DMS 273 (cell line): ENCODE measurements around the gene LAMA5.

Experiments used
- DNase-seq: peaks from one replicate; lab custom pipeline; 2025; ENCODE audit not compliant: unreplicated experiment; lab: John Stamatoyannopoulos, UW

The LAMA5 gene

GRCh38 chr20:62330576-62331317 lies 36.4 kb downstream of the LAMA5 start:
- no peak for DNase-seq

GRCh38 chr20:62329389-62330377 lies 37.4 kb downstream of the LAMA5 start:
- DNase-seq = no peak

GRCh38 chr20:62328684-62329388 lies 38.3 kb downstream of the LAMA5 start:
- no peak for DNase-seq

- peak; percentile 34 for DNase-seq
Measured at GRCh38 chr20:62327726-62328495, 39.2 kb downstream of the LAMA5 start.

DNA sequence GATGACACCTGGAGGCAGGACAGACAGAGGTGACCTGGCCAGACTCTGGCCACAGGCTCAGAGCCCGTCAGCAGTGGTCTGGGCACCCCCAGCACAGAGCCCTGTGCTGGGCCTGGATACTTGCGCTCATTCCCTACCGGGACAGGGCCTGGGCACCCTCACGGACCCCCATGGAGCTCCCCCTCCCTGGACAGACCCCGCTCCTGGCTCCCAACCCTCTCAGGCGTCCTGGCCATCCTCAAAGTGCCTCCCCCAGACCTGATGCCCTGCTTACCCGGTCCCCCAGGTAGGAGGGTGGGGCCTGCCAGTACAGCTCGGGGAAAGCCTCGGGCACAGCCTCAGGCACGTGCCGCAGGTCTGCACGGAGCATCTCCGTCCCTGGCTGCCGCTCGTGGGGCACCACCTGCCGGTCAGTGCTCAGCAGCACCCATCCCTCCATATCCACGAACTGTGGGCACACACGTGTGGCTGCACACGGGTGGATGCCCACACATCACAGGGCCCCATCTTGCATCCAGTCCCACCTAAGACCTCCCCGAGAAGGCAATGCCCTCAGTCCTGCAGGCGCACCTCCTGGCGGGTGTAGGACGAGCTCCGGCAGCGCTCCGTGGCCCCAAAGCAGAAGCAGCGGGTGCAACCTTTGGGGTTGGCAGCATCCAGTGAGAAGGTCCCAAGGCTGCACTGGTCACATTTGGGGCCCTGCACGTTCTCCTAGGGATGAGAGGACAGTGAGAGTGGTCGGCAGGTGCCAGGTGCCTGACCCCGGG lies 40.0 kb downstream of the LAMA5 start:
- no peak for DNase-seq

DNA sequence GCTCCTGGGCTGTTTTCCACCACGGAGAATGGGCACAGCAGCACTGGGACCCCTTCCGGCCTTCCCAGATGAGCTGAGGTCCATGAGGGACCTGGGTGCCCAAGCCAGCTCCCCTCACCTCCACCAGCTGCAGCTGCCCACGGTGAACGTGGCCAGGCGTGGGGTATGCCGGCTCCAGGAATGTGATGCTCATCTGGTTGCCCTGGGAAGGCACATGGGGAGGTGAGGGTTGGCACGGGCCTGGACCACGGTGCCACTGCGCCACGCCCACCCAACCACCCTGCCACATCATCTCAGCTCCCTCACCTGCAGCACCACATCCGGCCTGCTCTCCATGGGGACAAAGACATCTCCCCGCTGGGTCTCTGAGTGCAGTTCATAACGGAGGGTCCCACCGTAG lies 40.6 kb downstream of the LAMA5 start:
- no peak for DNase-seq

GRCh38 chr20:62325172-62325905 lies 41.8 kb downstream of the LAMA5 start:
- DNase-seq = no peak

- no peak for DNase-seq
Measured at GRCh38 chr20:62323980-62324906, 42.9 kb downstream of the LAMA5 start.

DNA sequence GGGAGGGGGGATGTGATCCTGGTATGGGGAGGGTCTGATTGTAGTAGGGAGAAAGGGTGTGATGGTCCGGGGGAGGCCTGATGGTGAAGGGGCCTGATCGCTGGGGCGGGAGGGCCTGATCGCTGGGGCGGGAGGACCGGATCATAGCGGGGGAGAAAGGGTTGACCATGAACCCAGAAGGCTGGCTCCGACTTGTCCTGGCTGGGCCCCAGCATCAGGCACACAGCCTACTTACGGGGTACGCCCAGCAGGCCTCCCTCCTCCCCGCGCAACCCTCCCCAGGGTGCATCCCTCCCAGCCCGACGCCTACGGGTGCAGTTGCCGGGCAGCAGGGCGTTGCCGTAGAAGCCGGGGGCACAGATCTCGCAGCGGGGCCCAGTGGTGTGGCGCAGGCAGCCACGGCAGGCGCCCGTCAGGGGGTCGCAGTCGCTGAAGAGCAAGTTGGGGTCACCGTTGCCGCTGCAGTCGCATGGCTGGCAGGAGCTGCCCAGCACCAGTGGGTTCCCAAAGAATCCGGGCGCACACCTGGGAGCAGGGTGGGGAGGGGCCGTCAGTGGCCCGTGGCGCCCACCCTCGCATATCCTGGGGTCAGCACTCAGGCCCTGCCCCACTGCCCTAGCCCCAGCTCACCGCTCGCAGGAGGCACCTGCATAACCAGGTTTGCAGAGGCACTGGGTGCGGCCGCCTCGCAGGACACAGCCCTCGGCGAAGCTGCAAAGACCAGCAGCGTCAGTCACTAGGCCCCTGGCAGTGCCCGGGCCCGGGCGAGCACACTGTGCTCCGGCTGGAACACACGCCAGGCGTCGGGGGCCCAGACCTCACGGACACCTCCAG lies 43.7 kb downstream of the LAMA5 start:
- no peak for DNase-seq

DNA sequence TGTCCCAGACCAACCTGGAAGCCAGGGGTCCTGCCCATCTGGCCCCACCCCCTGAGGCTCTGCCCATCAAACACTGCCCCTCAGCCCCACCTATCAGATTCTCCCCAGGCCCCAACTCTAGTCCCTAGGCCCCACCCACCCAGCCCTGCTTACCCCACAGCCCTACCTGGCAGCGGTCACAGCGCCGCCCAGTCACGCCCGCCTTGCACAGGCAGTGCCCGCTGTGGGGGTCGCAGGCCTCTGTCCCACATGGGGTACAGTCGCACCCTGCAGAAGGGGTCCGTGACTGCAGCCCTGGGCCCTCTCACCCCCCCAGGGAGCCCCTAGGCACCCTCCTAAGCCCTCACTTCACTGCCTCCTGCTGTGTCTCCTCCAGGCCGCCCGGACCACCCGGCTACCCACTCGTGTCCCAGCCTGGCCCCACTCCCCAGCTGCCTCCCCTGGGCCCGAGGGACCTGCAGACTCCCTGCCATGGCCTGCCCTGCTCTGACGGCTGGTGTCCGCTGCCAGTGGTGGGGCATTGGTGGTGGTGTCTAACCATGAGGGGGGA lies 44.5 kb downstream of the LAMA5 start:
- no peak for DNase-seq

GRCh38 chr20:62321975-62322374 lies 45.1 kb downstream of the LAMA5 start:
- DNase-seq = no peak

DNA sequence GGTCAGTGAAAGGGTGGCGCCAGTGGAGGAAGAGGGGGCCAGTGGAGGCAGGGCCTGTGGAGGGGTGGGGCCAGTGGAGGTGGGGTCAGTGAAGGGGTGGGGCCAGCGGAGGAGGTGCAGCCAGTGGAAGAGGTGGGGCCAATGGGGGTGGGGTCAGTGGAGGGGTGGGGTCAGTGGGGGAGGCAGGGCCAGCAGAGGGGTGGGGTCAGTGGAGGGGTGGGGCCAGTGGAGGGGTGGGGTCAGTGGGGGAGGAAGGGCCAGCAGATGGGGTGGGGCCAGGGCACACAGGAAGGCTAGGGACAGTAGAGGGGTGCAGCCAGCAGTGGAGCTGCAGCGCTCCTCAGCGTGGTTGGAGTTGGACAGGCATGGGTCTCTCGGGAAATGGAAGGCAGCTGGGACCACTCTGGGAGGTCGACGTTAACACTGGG lies 45.6 kb downstream of the LAMA5 start:
- peak; percentile 30 for DNase-seq

- no peak for DNase-seq
Measured at GRCh38 chr20:62320581-62321354, 46.3 kb downstream of the LAMA5 start.

- DNase-seq = no peak
Measured at GRCh38 chr20:62319346-62319909, 47.7 kb downstream of the LAMA5 start.

DNA sequence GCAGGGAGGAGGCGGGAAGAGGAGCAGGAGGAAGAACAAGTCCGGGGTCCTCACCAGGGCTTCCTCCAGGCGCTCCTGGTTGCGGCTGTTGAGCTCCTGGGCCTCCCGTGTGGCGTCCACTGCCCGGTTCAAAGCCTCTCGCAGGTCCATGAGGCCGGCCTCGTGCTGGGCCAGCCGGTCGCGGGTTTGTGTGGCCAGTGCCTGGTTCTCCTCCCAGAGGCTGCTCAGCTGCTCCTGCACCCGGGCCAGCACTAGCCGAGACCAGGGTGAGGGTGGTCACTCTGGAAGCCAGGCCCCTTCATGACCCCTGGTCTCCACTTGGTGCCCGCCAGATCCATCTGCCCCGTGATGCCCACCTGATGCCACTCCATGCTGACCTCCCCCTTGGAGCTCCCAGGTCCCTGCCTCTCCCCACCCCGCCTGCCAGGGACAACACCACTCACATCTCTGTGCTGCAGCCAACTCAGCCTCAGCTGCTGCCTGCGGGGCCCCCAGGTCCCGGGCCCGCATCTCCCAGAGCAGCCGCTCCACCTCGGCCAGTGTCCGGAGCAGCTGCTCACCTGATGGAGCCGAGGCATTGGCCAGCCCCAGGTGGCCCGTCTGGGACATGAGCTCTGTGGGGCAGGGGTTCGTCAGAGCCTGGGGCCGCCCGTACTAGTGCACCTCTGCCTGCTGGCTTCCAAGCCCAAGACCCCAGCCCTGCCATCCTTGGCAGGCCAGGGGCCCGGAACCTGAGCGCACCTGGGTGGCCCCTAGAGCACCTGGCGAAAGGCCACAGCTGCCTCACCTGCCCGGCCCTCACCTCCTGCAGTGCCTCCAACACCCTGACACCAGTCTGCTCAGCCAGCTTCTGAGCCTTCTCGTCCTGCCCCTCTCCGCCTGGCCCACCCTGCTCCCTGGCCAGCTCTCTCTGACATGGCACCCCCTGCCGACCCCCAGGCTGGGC lies 48.4 kb downstream of the LAMA5 start:
- DNase-seq = peak; percentile 51
